ENCODE measurements around the gene ABI1. TPM values are rescaled to one million over a fixed set of nuclear protein-coding genes. Genes with fewer than 3 reads are reported as not detected.

Gene ABI1
- total RNA-seq, 1 donor from 2014 or later: 67.5 TPM

DNA sequence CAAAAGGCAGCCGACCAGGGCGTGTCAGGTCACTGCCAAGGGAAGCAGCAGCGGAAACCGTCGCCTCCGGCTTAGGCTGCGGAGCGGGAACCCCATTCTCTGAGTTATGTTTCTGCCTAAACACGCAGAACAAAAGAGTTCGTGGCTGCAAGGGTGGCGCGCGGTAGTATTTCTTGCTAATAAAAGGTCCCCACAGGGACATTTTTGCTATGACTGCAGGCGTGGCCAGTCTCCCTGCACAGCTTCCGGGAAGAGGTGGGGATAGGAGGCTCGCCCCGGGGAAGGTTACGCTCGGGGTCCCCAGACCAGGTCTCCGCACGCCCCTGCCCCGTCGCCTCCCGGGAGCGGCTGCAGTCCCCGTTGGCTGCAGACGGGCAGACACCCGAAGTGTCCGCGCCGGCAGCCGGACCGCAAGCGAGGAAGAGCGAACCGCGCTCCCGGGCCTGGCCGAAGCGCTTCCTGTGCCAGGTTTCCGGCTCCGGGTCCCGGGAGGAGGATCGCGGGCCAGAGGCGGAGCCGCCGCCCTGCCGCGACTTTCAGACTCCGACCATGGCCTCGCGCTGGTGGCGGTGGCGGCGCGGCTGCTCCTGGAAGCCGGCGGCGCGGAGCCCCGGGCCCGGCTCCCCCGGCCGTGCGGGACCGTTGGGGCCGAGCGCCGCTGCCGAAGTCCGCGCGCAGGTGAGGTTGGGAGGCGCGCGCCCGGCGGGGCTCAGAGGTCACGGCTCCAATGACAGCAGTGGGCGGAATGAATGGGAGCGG lies 163.4 kb downstream of the ABI1 start, which contains the start of gene PDSS1:
PDSS1 (plus strand) TSS at position 539 of the 759 bp plus-strand sequence; CDS start at position 550, 11 bp downstream.
- H3K9me3 Mint-ChIP-seq (ENCODE audit: unreplicated experiment): no peaks in the 10 kb centered on the region
- peaks cover 18% of the 10 kb centered on the region for H3K4me1 Mint-ChIP-seq (ENCODE audit: unreplicated experiment)
- TF ChIP-seq, protein P1, sequence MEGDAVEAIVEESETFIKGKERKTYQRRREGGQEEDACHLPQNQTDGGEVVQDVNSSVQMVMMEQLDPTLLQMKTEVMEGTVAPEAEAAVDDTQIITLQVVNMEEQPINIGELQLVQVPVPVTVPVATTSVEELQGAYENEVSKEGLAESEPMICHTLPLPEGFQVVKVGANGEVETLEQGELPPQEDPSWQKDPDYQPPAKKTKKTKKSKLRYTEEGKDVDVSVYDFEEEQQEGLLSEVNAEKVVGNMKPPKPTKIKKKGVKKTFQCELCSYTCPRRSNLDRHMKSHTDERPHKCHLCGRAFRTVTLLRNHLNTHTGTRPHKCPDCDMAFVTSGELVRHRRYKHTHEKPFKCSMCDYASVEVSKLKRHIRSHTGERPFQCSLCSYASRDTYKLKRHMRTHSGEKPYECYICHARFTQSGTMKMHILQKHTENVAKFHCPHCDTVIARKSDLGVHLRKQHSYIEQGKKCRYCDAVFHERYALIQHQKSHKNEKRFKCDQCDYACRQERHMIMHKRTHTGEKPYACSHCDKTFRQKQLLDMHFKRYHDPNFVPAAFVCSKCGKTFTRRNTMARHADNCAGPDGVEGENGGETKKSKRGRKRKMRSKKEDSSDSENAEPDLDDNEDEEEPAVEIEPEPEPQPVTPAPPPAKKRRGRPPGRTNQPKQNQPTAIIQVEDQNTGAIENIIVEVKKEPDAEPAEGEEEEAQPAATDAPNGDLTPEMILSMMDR (IDR thresholded peaks at IDR 0.05; ENCODE audit: unreplicated experiment): no peak
- peaks cover 4% of the 10 kb centered on the region for H3K36me3 Mint-ChIP-seq (ENCODE audit: low read depth, unreplicated experiment)
- H3K4me3 Mint-ChIP-seq (ENCODE audit: unreplicated experiment): peak within 1 kb of the TSS; percentile 95
- H3K27me3 Mint-ChIP-seq (ENCODE audit: unreplicated experiment): peaks cover 13% of the 10 kb centered on the region
- peak within 1 kb of the TSS; percentile 91 for H3K27ac Mint-ChIP-seq (ENCODE audit: unreplicated experiment)
- DNase-seq (ENCODE audit: low spot score): peak; percentile 73

DNA sequence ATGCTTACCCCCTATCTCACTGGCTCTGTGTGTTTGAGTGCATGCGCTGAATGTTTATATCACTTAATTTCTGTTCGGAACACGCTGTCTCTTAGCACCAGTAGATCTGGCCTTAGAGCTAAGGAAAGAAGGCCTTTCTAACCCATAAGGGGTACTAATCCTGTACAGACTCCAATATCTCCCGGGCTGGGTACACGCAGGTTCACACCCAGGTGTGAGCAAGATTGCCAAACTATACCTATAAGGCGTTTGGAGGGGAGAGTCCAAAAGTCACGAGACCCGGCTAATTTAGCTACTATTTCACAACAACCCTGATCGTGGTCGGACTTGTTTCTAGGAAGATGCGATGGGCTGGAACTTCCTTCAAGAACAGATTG lies 164.0 kb downstream of the ABI1 start:
- Mint-ChIP-seq H3K27ac (ENCODE audit: unreplicated experiment) (peak overlapping the region; percentile 91), H3K4me1 (ENCODE audit: unreplicated experiment) (peaks cover 18% of the 10 kb centered on the region), H3K36me3 (ENCODE audit: low read depth, unreplicated experiment) (peaks cover 4% of the 10 kb centered on the region), H3K4me3 (ENCODE audit: unreplicated experiment) (peak overlapping the region; percentile 95), H3K9me3 (ENCODE audit: unreplicated experiment) (no peaks in the 10 kb centered on the region), H3K27me3 (ENCODE audit: unreplicated experiment) (peaks cover 13% of the 10 kb centered on the region)
- DNase-seq (ENCODE audit: low spot score): no peak
- TF ChIP-seq, protein P1 (IDR thresholded peaks at IDR 0.05; ENCODE audit: unreplicated experiment): no peak

Other genes starting within 250 kb of the ABI1 start
- 8.0 TPM for gene PDSS1, start 163.3 kb downstream of the ABI1 start, total RNA-seq (ENCODE audit: unreplicated experiment)
- 12.5 TPM for gene ANKRD26, start 239.5 kb upstream of the ABI1 start, total RNA-seq (ENCODE audit: unreplicated experiment)